A673 (cell line): Measurements from ENCODE around the gene FSD1. TPM values are rescaled to one million over a fixed set of nuclear protein-coding genes. Genes with fewer than 3 reads are reported as not detected.

Source experiments
- Bru-seq: library from RNA; stranded (reverse); fragments of 400-500 nt; gene quantifications from one replicate; lab custom pipeline; 2021; lab: Mats Ljungman, UMichigan
- BruChase-seq, 2 experiments: library from RNA; stranded (reverse); fragments of 400-500 nt; gene quantifications; one replicate each; lab custom pipeline; 2021; lab: Mats Ljungman, UMichigan
- BruUV-seq: library from RNA; stranded (reverse); fragments of 400-500 nt; replicated peaks from 2 replicates; lab custom pipeline; 2021; lab: Mats Ljungman, UMichigan
- CTCF ChIA-PET: fragments of 300-600 bp; sonication (Branson Sonifier 250); formaldehyde crosslinking; loops from one replicate; lab custom pipeline; 2022; ENCODE audit warnings: antibody characterized with exemption; lab: Charles Lee
- POLR2A ChIA-PET: fragments of 300-600 bp; sonication (Branson Sonifier 250); formaldehyde crosslinking; loops from one replicate; lab custom pipeline; 2022; ENCODE audit warnings: antibody characterized with exemption; ENCODE audit not compliant: low non-redundant PET; lab: Charles Lee
- DNase-seq: peaks from one replicate; pipeline ENCODE4 v3.0.0-alpha.2; 2015; ENCODE audit warnings: low spot score
- H3K27ac ChIP-seq: fragments of 200-600 bp; sonication (generic); 2 replicates; pipeline ENCODE4 v1.5.1; 2016; ENCODE audit warnings: mixed run types, low read depth, mild to moderate bottlenecking, mixed read lengths, antibody characterized with exemption, low read length; ENCODE audit not compliant: poor library complexity, severe bottlenecking
- H3K27me3 ChIP-seq: fragments of 200-600 bp; sonication (generic); replicated peaks from 2 replicates; pipeline ENCODE4 v1.6.1; 2017; ENCODE audit warnings: mixed run types, low read depth, mild to moderate bottlenecking, mixed read lengths, antibody characterized with exemption, low read length; ENCODE audit not compliant: insufficient read depth, poor library complexity
- H3K36me3 ChIP-seq: fragments of 200-600 bp; sonication (generic); 2 replicates; pipeline ENCODE4 v1.6.1; 2016; ENCODE audit warnings: mixed run types, mild to moderate bottlenecking, mixed read lengths, antibody characterized with exemption, low read length; ENCODE audit not compliant: insufficient read depth, poor library complexity, severe bottlenecking
- H3K4me1 ChIP-seq: fragments of 200-600 bp; sonication (generic); 2 replicates; pipeline ENCODE4 v1.6.1; 2017; ENCODE audit warnings: mixed run types, mild to moderate bottlenecking, mixed read lengths, antibody characterized with exemption, low read length; ENCODE audit not compliant: insufficient read depth, poor library complexity, severe bottlenecking
- H3K4me3 ChIP-seq: fragments of 200-600 bp; sonication (generic); 2 replicates; pipeline ENCODE4 v1.5.1; 2016; ENCODE audit warnings: low read depth, mixed run types, mild to moderate bottlenecking, mixed read lengths, low read length; ENCODE audit not compliant: poor library complexity, severe bottlenecking
- H3K9me3 ChIP-seq: fragments of 200-600 bp; sonication (generic); 2 replicates; pipeline ENCODE4 v1.6.1; 2016; ENCODE audit warnings: mixed run types, low read depth, mild to moderate bottlenecking, mixed read lengths, antibody characterized with exemption, low read length; ENCODE audit not compliant: poor library complexity, severe bottlenecking
- EZH2 ChIP-seq: fragments of 200-600 bp; sonication (generic); IDR thresholded peaks from 2 replicates; pipeline ENCODE4 v1.6.1; 2017; ENCODE audit warnings: borderline replicate concordance, low read depth, mild to moderate bottlenecking, mixed read lengths, antibody characterized with exemption, low read length; ENCODE audit not compliant: poor library complexity, severe bottlenecking
- intact Hi-C: fragments of 100-400 bp; cut with micrococcal nuclease; formaldehyde crosslinking; loops from one replicate; pipeline ENCODE4 v1.10.0; 2022; ENCODE audit not compliant: unreplicated experiment
- long read RNA-seq: library from polyadenylated mRNA; stranded (forward); transcript quantifications from one replicate; pipeline ENCODE4 v2.0.0, GENCODE V29; 2022
- total RNA-seq: library from RNA; stranded (reverse); gene quantifications from 2 replicates; pipeline ENCODE4 v1.2.3, GENCODE V29; 2021
- TF ChIP-seq, protein P1 (sequence below): fragments of 300-800, 200-600 bp; sonication (generic); conservative IDR thresholded peaks from 2 replicates; pipeline ENCODE4 v1.5.1; 2017; ENCODE audit warnings: low read depth, mild to moderate bottlenecking, antibody characterized with exemption, low read length, moderate library complexity, mixed read lengths

FSD1 gene
- total RNA-seq (10.4 and 14.4 TPM in 2 replicates), Bru-seq, nascent RNA (percentile 33 among the genes with signal in this experiment), BruChase-seq, experiment 1, labeled RNA remaining after a 2-hour chase (percentile 35 among the genes with signal in this experiment), BruChase-seq, experiment 2, labeled RNA remaining after a 6-hour chase (percentile 44 among the genes with signal in this experiment)
- long read RNA-seq, transcript FSD1-201 (13 exons, 1,831 nt): major isoform, 28 of 41 reads
- long read RNA-seq, partial matches to known transcripts: 3 of 41 reads
- long read RNA-seq, other reads (novel, unspliced or antisense): 8 of 41 reads

DNA sequence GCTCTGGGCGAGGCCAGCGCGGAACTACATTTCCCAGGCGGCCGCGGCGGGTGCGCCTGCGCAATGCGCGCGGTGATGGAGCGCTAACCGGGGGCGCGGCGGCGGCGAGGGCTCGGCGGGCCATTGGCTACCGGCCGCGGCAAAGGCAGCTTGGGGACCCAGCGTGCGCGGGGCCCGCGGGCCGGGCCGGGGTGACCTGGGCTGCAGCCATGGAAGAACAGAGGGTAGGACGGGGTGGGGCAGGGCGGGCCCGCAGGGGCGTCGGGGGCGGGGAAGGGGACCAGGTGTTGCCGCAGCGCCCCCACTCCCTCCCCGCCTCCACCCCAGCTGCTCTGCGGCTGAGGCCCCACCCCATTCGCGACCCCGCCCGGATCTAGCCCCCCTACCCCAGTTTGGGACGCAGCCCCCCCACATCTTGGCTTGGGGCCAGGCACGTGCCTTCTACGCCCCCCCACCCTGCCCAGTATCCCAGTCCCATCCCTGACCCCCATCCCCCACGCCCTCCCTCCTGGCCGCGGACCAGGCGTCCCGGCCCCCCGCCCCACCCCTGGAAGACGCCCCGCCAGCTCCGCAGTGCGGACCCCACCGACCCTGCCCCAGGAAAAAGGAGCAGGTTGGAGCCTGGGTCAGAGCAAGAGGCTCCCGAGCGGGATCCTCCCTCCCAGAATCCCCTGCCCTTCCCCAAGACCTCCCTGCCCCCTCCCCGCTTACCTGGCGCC is at the start of gene FSD1:
Gene FSD1 (plus strand): TSS at position 61 of the 719 bp plus-strand sequence. CDS start 149 bp downstream, at position 210.
- ChIA-PET POLR2A (no interaction called here), CTCF (no interaction called here)
- H3K4me3 ChIP-seq: peak within 1 kb of the TSS; percentile 46
- no peaks in the 10 kb centered on the region for H3K4me1 ChIP-seq
- no peaks in the 10 kb centered on the region for H3K9me3 ChIP-seq
- no peak for TF ChIP-seq EZH2
- TF ChIP-seq, protein P1, sequence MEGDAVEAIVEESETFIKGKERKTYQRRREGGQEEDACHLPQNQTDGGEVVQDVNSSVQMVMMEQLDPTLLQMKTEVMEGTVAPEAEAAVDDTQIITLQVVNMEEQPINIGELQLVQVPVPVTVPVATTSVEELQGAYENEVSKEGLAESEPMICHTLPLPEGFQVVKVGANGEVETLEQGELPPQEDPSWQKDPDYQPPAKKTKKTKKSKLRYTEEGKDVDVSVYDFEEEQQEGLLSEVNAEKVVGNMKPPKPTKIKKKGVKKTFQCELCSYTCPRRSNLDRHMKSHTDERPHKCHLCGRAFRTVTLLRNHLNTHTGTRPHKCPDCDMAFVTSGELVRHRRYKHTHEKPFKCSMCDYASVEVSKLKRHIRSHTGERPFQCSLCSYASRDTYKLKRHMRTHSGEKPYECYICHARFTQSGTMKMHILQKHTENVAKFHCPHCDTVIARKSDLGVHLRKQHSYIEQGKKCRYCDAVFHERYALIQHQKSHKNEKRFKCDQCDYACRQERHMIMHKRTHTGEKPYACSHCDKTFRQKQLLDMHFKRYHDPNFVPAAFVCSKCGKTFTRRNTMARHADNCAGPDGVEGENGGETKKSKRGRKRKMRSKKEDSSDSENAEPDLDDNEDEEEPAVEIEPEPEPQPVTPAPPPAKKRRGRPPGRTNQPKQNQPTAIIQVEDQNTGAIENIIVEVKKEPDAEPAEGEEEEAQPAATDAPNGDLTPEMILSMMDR: no peak
- peak; percentile 86 for DNase-seq
- H3K27me3 ChIP-seq: no peaks in the 10 kb centered on the region
- H3K27ac ChIP-seq: no peak within 1 kb of the TSS
- no peaks in the 10 kb centered on the region for H3K36me3 ChIP-seq
- intact Hi-C loops: no loop called here
- BruUV-seq: no TSS peak

DNA sequence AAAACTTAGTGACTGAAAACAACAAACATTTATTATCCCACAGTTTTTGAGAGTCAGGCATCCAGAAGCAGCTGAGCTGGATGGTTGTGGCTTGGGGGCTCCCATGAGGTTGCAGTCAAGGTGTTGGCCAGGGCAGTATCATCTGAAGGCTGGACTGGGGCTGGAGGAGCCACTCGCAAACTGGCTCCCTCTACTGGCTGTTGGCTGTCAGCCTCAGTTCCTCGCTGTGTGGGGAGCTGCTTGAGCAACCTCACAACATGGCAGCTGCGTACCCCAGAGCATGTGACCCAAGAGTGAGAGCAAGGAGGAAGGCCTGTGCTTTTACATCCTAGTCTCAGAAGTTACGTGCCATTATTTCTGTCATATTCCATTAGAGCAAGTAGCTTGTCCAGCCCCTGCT is 47.8 kb upstream of the FSD1 start:
- H3K27ac ChIP-seq: no peak overlapping the region
- CTCF ChIA-PET: no interaction called here
- no TSS peak for BruUV-seq

DNA sequence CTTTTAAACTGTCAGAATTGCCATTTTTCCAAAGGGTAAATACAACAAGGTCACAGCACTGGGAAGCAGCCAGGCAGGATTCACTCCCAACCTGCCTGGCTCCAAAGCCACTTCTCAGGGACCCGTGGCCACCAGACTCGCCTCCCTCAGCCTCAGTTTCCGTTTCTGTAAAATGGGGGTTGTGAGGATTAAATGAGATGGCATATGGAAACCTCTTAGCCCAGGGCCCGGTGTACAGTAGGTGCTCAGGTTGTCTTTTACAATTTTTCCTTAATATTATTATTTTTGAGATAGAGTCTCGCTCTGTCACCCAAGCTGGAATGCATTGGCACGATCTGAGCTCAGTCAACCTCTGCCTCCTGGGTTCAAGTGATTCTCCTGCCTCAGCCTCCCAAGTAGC is 47.4 kb upstream of the FSD1 start:
- no TSS peak for BruUV-seq
- ChIA-PET POLR2A (no interaction called here), CTCF (no interaction called here)
- intact Hi-C loops: no loop called here
- no peaks in the 10 kb centered on the region for H3K4me1 ChIP-seq
- no peak overlapping the region for H3K27ac ChIP-seq
- H3K36me3 ChIP-seq: peaks cover 27% of the 10 kb centered on the region
- H3K9me3 ChIP-seq: peaks cover 6% of the 10 kb centered on the region
- DNase-seq: no peak
- no peaks in the 10 kb centered on the region for H3K27me3 ChIP-seq
- TF ChIP-seq, protein P1: no peak
- no peak for TF ChIP-seq EZH2
- no peak overlapping the region for H3K4me3 ChIP-seq

More for the DNA sequence above, 47.8 kb upstream of the FSD1 start:
- H3K27me3 ChIP-seq: no peaks in the 10 kb centered on the region
- no peaks in the 10 kb centered on the region for H3K4me1 ChIP-seq
- peaks cover 27% of the 10 kb centered on the region for H3K36me3 ChIP-seq
- intact Hi-C loops: no loop called here
- H3K4me3 ChIP-seq: no peak overlapping the region
- TF ChIP-seq, protein P1: 0 out of 2 replicates have a peak, but pooled peaks have one; percentile 23
- TF ChIP-seq EZH2: no peak
- peak; percentile 33 for DNase-seq
- H3K9me3 ChIP-seq: peaks cover 6% of the 10 kb centered on the region
- POLR2A ChIA-PET: no interaction called here
